ENCODE results near the gene CARM1.
"Not testable (repeated sequence)": the region's sequence is repeated elsewhere in the genome, so short reads cannot be mapped to it uniquely, and the experiment has no call there.

The CARM1 gene

DNA sequence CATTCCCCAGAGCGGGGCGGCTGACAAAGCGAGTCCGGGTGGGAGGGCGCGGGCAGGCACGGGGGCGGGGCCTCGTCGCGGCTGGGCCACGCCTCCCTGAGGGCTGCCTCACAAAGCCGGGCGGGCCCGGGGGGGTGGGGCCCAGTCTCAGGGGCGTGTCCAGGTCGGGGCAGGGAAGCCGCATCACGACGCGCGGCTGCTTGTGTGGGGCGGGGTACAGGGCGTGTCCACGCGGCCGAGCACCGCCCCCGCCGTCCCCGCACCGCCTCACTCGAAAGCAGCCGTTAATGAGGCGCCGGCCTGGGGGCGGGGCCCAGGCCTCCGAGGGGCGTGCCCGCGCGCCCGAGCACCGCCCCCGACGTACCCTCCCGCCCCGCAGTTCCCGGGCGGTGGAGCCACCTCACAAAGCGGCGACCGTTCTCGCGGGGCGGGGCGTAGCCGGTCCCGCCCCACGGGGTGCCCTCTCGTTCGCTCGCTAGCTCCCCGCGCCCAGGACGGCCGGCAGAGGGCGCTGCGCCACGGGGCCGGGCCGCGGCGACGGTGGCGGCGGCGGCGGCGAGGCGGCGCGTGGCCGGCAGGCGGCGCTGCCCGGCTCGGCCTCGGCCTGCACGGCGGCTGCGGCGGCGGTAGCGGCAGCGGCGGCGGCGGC is at the start of gene CARM1:
Gene CARM1 (plus strand): TSS at position 599 of the 649 bp plus-strand sequence. CDS start 150 bp downstream, outside the sequence.
- peak; percentile 99 for DNase-seq (ENCODE audit: low read depth)

DNA sequence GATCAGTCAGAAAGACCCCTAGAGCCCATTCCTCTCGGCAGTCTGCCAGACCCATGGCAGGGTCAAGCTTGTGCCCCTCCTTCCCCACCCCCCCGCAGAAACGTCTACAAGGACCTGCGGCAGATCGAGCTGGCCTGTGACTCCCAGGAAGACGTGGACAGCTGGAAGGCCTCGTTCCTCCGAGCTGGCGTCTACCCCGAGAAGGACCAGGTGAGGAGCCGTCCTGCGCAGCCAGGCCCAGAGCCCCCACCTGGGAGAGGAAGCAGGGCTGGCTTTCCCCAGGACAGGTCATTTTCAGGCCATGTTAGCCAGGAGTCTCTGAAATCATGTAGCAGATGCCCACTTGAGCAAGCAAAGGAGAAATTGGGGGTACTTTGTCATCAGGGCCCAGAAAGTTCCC is 47.7 kb upstream of the CARM1 start:
- no peak for DNase-seq (ENCODE audit: low read depth)

DNA sequence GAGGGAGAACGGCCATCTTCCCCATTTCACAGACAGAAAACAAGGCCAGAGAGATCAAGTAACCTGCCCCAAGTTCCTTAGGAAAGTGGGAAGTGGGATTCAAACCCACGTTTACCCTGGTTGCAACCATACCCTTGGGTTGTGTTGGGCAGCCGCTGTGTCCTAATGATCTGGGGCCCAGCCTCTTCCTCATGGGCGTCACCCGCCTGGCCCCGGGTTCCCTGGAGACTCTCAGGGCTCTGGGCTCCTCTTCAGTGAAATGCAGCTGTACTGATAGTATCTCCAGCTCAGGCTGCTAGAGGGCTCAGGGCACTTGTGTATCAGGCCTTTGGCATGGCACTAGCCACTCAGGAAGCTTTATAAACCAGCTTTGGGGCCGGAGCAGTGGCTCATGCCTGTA is 45.1 kb upstream of the CARM1 start:
- DNase-seq (ENCODE audit: low read depth): no peak

DNA sequence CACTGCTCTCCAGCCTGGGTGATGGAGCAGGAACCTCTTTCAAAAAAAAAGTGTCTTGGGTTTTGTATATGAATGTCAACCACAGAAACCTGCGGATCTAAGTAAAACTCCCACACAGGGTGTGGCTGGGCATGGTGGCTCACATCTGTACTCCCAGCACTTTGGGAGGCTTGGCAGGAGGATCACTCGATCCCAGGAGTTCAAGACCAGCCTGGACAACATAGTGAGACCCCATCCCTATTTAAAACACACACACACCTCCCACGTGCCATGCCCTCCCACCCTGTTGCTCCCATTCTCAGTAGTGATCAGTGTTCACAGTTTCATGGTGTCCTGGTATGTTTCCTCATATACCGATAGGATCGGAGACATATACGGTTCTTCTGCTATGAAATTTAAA is 44.5 kb upstream of the CARM1 start:
- DNase-seq (ENCODE audit: low read depth): no peak

DNA sequence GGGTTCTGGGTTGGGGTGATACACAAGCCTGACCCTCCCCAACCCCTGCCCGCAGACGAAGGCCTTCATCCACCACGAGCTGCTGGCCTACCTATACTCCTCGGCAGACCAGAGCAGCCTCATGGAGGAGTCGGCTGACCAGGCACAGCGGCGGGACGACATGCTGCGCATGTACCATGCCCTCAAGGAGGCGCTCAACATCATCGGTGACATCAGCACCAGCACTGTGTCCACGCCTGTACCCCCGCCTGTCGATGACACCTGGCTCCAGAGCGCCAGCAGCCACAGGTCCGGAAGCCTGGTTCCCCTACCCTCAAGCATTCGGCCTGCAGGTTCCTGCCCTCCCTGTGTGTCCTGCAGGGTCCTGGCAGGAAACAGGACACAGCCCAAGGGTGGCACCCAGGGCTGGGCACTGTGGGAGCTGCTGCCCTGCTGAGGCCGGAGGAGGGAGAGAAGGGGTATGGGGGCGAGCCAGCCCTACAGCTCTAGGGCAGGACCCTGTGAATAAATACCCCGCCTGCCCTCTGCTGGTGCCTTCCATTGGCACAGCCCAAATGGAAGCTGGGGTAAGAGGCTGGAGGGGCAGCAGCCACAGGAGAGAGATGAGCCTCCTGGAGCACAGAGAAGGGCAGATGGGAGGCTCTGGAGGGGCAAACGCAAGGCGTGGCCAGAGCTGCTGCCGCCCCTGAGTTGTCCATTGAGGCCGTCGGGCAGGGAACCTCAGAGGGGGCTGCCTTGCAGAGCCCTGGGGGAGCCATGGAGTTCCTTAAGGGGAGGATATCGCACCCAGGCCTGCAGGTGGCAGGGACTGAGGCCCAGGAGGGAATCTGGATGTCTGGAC is 42.2 kb upstream of the CARM1 start:
- DNase-seq (ENCODE audit: low read depth): no peak

DNA sequence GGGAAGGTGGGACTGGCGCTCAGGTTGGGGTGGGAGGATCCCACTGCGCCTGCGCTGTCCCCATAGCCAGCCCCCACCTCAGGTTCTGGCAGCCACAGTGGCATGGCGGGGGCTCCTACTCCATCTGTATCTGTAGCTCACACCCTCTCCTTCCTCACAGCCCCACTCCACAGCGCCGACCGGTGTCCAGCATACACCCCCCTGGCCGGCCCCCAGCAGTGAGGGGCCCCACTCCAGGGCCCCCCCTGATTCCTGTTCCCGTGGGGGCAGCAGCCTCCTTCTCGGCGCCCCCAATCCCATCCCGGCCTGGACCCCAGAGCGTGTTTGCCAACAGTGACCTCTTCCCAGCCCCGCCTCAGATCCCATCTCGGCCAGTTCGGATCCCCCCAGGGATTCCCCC is 41.4 kb upstream of the CARM1 start:
- DNase-seq (ENCODE audit: low read depth): no peak

DNA sequence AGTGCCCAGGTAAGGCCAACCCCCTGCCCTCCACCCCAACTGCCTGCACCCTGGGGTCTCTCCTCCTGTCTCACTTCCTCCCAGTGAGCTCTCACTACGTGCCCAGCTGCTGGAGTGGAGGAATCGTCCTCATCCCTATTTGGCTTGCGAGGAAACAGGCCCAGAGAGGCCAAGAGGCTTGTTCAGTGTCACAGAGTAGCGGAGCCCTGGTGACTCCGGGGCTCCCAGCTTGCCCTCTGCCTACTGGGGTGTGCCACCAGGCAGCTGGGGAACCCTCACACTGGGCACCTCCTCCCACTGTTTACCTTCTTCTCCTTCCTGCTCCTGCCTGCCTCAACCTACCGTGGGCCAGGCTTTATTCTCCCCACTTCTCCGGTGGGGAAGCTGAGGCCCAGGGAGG is 41.0 kb upstream of the CARM1 start:
- DNase-seq (ENCODE audit: low read depth): no peak

DNA sequence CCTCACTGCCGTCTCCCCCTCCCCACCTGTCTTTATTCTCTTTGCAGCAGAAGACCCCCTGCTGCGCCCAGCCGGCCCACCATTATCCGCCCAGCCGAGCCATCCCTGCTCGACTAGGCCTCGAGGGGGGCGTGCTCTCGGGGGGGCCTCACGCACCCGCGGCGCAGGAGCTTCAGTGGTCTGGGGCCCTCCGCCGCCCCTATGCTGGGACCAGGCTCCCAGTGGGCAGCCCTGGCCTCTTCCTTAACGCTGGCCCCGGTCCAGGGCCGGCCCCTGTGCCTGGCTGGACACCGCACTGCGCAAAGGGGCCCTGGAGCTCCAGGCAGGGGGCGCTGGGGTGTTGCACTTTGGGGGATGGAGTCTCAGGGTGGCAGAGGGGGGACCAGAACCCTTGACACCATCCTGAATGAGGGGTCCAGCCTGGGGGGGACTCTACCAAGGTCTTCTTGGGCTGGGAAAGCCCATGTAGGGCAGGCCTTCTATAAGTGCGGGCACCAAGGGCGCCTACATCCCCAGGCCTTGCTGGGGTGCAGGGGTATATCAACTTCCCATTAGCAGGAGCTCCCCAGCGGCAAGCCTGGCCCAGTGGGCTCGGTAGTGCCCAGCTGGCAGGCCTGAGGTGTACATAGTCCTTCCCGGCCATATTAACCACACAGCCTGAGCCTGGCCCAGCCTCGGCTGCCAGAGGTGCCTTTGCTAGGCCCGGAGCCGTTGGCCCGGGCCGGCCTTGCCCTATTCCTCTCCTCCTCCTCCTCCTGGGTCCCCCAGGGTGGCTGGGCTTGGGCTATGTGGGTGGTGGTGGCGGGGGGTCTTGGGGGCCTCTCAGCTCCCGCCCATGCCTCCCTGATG is 40.2 kb upstream of the CARM1 start:
- DNase-seq (ENCODE audit: low read depth): no peak

DNA sequence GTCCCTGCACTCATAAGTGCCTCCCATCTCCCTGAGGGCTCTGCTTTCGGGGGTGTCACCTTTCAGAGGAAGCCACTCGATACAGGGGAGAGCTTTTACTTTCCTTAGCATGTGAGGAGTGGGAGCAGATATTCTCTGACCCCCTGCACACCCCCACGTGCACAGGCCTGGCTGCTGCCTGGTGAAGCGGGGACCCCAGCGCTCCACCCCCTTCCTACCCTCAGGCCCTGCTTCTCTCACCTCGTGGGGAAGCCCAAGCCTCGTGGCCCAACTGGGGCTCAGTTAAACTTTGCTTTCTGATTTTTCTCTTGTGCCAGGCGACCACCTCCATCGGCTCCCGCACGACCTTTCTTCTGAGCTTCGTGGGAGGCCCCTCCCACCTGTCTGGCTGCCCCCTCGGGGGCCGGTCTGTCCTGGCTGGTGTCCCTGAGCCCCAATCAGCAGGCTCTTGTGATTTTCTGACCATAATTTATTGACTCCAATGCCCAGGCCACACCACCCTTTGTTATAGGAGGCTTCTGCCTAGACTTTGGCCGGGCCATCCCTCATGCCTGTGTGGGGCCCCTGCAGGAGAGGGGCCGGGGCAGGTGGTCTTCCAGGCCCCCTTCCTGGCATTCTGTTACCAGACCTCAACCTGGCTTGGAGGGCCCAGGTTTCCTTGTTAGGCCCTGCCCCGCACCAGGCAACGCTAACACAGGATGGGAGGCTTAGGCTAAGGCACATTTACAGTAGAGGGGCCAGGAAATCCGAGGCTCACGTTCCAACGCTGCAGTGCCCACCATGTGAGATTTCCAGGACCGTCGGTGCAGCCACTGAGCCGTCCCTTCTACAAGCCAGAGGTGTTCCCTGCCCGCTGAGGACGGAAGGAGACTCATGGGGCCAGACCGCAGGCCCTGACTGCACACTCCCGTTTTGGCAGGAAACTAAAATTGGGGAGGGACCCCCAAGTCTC is 39.1 kb upstream of the CARM1 start:
- no peak for DNase-seq (ENCODE audit: low read depth)

DNA sequence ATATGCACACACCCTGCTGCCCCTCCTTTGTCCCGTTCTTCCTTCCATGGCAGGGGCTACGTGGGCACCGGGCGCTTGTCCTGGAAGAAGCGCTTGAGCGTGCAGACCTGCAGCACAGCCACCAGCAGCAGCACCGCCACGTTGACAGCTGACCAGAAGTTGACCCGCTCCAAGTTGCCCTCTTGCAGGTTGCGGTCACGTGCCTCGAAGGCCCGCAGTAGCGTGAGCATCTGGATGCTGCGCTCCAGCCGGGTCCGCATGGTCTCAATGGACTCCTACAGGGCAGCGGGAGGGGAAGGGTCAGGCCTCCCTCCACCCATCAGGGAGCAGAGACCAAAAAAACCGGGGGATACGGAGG is 38.4 kb upstream of the CARM1 start:
- no peak for DNase-seq (ENCODE audit: low read depth)

DNA sequence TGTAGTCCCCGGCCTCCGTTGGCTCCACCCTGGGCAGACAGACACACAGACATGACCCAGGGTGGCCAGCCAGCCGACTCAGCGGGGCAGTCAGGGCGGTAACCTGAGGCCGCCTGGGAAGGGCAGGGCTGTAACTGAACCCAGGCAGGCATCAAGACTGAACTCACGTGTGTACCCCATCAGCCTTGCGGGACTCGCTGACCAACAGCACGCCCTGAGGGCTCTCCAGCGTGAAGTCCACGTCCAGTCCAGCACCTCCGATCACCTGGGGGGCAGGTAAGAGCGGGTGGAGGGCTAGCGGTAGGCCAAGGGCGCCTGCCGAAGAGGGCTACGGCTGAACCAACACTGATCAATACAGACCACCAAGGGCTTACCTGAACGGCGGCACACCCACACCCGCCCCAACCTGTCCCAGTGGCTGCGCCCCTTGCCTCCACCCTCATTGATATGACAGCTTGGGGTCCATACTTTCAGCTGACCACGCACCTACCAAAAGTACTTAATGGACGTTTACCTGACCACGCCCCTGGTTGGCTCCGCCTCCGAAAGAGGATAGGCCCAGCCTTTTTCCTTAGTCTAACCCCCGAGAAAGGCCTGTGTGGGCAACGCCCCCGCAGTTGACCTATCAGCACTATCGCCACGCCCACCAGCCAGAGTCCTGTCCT is 36.1 kb upstream of the CARM1 start:
- no peak for DNase-seq (ENCODE audit: low read depth)

DNA sequence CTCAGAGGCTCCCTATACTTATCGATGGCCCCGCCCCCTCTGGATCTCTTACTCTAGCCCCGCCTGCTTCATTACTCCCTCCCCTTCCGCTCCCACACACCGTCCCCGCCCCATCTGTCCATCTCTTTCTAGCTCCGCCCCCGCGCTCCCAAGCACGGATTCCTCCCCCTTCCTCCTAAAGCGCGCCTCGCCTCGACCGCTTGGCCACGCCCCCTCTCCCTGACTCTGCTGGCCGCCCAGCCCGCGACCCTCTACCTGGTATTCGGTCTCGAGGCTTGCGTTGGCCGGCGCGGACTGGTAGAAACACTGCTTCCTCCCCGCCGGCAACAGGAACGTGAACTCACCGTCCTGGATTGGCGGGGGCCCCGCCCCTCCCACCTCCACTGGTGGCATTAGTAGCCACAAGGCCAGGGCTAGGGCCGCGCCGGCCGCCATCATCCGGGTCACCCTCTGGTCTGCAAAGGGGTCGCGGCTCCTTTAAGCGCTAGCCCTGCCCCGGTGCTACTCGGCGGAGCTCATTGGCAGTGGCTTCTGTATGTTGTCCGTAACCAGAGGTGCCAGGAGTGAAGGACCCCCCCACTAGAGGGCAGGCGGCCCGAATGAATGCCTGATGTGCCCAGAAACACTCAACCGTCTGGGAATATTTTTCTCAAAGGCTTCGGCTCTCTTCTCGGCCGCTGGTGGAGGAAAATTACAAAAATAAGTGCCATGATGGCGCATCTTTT is 35.4 kb upstream of the CARM1 start, which contains the start of gene TMED1:
Gene TMED1 (minus strand): TSS at position 459 of the 725 bp plus-strand sequence. CDS start 21 bp downstream, at position 438.
- peak; percentile 79 for DNase-seq (ENCODE audit: low read depth)

DNA sequence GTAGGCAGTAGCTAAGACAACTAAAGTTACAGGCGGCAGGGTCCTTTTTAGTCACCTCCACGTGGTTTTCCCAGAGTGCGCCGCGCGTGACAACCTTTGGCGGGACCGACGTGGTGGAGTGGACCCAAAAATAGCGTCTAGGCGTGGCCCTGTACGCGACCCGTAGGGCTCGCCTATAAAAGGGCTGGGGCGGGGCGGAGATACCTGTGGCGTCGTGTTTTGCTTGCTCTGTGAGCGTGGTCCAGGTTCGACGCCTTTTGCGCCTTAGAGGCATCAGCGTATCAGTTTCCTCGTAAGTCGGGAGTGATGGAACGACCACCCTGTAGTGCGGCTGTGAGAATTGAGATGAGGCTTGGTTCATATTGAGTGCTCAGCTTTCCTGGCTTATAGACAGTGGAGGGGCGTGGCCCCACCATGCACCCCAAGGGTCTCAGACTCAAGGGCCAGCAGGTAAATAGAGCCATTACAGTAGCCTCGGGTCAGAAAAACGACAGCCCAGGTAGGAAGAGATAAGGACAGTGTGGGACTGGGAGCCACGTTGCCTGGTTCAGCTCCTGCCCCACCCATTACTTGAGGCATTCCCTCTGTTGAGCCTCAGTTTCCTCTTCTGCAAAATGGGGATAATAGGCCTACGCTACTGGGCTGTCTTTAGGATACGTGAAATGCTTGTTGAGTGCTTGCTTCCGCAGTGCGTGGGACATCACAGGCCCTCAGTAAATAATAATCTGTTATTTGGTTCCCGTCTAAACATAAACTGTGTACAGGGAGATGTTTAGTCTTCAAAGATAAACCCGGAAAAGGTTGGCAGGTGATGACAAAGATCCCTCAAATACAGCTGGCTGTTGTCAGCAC is 34.6 kb upstream of the CARM1 start:
- no peak for DNase-seq (ENCODE audit: low read depth)

DNA sequence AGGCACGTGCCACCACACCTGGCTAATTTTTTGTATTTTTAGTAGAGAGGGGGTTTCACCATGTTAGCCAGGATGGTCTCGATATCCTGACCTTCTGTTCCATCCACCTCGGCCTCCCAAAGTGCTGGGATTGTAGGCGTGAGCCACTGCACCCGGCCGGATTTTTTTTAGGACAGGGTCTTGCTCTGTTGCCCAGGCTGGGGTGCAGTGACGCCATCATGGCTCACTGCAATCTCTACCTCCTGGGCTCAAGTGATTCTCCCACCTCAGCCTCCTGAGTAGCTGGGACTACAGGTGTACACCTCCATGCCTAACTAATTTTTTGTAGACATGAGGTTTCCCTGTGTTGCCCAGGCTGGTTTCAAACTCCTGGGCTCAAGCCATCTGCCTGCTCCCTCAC is 33.7 kb upstream of the CARM1 start:
- DNase-seq (ENCODE audit: low read depth): not testable (repeated sequence)

DNA sequence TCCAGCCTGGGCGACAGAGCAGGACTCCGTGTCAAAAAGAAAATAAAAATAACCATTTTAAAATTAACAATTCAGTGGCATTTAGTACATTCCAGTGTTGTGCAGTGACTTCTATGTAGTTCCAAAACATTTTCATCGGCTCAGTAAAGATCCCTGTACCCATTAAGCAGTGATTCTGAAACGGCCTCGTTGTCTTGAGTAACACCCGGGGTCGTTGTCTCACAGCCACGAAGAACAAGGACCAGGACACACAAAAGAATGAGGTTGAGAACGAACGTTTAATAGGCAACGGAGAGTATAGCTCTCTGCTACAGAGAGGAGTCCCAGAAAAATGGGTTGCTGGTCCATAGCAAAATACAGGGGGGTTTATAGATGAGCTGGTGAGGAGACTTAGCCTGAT is 33.0 kb upstream of the CARM1 start:
- DNase-seq (ENCODE audit: low read depth): no peak

DNA sequence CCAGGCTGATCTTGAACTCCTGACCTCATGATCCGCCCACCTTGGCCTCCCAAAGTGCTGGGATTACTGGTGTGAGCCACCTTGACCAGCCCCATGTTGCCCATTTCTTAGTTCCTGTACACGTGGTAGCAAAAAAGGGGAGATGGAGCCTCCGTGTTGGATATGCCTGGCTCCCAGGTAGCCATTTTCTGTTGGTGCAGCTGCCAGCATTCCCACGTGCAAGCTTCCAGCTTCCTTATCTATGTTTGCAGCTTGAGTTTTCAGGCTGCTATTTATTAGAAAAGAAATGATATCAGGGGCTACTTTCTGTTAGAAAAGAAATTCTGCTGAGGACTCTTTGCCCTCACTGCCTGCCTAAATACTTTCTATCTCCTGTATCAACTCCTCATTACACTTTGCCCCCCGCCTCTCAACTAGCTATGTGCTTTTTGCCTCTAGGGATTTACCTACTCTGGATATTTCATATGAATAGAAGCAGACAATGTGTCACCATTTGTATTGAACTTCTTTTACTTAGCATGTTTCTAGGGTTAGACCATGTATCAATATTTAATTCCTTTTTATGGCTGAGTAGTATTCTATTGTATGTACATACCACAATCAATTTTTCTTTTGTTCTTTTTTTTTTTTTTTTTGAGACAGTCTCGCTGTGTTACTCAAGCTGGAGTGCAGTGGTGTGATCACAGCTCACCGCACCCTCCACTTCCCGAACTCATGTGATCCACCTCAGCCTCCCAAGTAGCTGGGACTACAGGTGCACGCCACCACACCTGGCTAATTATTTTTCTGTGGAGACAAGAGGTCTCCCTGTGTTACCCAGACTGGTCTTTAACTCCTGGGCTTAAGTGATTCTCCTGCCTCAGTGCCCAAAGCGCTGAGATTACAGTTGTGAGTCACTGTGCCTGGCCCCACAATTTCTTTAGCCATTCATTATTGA is 32.0 kb upstream of the CARM1 start:
- no peak for DNase-seq (ENCODE audit: low read depth)

DNA sequence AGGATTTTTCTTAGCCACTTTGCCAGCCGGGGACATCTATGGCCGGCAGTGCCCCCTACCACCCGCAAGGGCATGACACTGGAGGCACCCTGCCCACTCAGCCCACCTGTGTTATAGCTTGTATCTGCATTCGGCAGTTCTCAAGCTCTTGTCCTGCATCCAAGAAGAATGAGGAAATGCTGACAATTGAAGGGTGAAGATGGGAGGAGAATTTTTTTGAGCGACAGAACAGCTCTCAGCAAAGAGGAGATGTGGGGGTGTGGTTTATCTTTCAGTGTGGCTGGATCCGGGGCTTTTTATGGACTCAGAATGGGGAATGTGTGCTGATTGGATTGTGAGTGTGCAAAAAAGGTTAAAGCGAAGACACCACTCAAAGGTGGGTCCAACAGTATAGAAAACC is 28.6 kb upstream of the CARM1 start:
- no peak for DNase-seq (ENCODE audit: low read depth)
